MM.1S (cell line): ENCODE data around the gene FAHD2B.
"Not testable (repeated sequence)": the region's sequence is repeated elsewhere in the genome, so short reads cannot be mapped to it uniquely, and the experiment has no call there.

Source experiments
- DNase-seq: peaks from one replicate; pipeline ENCODE4 v3.0.0-alpha.2; 2015
- H2AFZ ChIP-seq: fragments of 300-600 bp; sonication (generic); 2 replicates; pipeline ENCODE4 v1.6.0; 2016; ENCODE audit warnings: antibody characterized with exemption, low read length
- H3F3A ChIP-seq: fragments of 300-600 bp; sonication (generic); 2 replicates; pipeline ENCODE4 v1.6.1; 2016; ENCODE audit warnings: mild to moderate bottlenecking, antibody characterized with exemption, low read length, moderate library complexity, mixed read lengths; ENCODE audit not compliant: insufficient read depth
- H3K27ac ChIP-seq: fragments of 300-600 bp; sonication (generic); 2 replicates; pipeline ENCODE4 v1.5.1; 2016; ENCODE audit warnings: mild to moderate bottlenecking, low read length
- H3K27me3 ChIP-seq: fragments of 300-600 bp; sonication (generic); replicated peaks from 2 replicates; pipeline ENCODE4 v1.6.0; 2016; ENCODE audit warnings: low read length; ENCODE audit not compliant: insufficient read depth
- H3K36me3 ChIP-seq: fragments of 300-600 bp; sonication (generic); replicated peaks from 2 replicates; pipeline ENCODE4 v1.6.1; 2016; ENCODE audit warnings: mild to moderate bottlenecking, low read length, mixed read lengths; ENCODE audit not compliant: insufficient read depth
- H3K4me1 ChIP-seq: fragments of 300-600 bp; sonication (generic); 2 replicates; pipeline ENCODE4 v1.6.1; 2016; ENCODE audit warnings: low read length, mixed read lengths
- H3K4me2 ChIP-seq: fragments of 300-600 bp; sonication (generic); 2 replicates; pipeline ENCODE4 v1.6.0; 2016; ENCODE audit warnings: low read depth, low read length
- H3K4me3 ChIP-seq: fragments of 300-600 bp; sonication (generic); 2 replicates; pipeline ENCODE4 v1.5.1; 2016; ENCODE audit warnings: low read length, mixed read lengths
- H3K79me2 ChIP-seq: fragments of 300-600 bp; sonication (generic); 2 replicates; pipeline ENCODE4 v1.6.1; 2016; ENCODE audit warnings: mixed run types, low read length, mixed read lengths
- H3K9ac ChIP-seq: fragments of 300-600 bp; sonication (generic); 2 replicates; pipeline ENCODE4 v1.6.1; 2016; ENCODE audit warnings: low read length, mixed read lengths
- H3K9me2 ChIP-seq: fragments of 300-600 bp; sonication (generic); replicated peaks from 2 replicates; pipeline ENCODE4 v1.6.1; 2016; ENCODE audit warnings: mild to moderate bottlenecking, low read length, mixed read lengths; ENCODE audit not compliant: insufficient read depth
- H3K9me3 ChIP-seq: fragments of 300-600 bp; sonication (generic); replicated peaks from 2 replicates; pipeline ENCODE4 v1.6.1; 2016; ENCODE audit warnings: mild to moderate bottlenecking, low read length, mixed read lengths; ENCODE audit not compliant: insufficient read depth
- H4K20me1 ChIP-seq: fragments of 300-600 bp; sonication (generic); 2 replicates; pipeline ENCODE4 v1.6.1; 2016; ENCODE audit warnings: mild to moderate bottlenecking, low read length, moderate library complexity, mixed read lengths; ENCODE audit not compliant: insufficient read depth
- EZH2 ChIP-seq: fragments of 300-600 bp; sonication (generic); optimal IDR thresholded peaks from 2 replicates; pipeline ENCODE3; 2017; ENCODE audit warnings: low read depth, mild to moderate bottlenecking, antibody characterized with exemption, low read length, mixed read lengths
- EZH2phosphoT487 ChIP-seq: fragments of 300-600 bp; sonication (generic); IDR thresholded peaks from 2 replicates; pipeline ENCODE4 v1.6.1; 2018; ENCODE audit warnings: antibody characterized with exemption, low read length
- TF ChIP-seq, protein P1 (sequence below): fragments of 300-600 bp; sonication (generic); IDR thresholded peaks from 2 replicates; pipeline ENCODE4 v1.5.1; 2016; ENCODE audit warnings: antibody characterized with exemption, low read length, mixed read lengths

Gene FAHD2B

DNA sequence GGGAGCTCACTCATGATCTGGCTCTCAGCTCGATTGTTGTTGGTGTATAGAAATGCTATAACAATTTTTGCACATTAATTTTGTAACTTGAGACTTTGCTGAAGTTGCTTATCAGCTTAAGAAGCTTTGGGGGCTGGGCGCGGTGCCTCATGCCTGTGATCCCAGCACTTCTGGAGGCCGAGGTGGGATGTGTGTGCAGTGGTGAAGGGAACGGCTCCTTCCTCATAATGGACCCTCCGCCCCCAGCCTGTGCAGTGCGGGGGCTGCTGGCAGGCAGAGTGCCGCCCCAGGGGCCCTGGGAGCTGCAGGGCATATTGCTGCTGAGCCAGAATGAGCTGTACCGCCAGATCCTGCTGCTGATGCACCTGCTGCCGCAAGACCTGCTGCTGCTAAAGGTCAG lies 13.8 kb downstream of the FAHD2B start:
- not testable (repeated sequence) for H3K4me2 ChIP-seq, H4K20me1 ChIP-seq, H3K4me3 ChIP-seq, H2AFZ ChIP-seq, H3K9me2 ChIP-seq, H3K27me3 ChIP-seq, H3F3A ChIP-seq, H3K9ac ChIP-seq, H3K36me3 ChIP-seq, H3K9me3 ChIP-seq, DNase-seq, H3K79me2 ChIP-seq, H3K27ac ChIP-seq, H3K4me1 ChIP-seq

DNA sequence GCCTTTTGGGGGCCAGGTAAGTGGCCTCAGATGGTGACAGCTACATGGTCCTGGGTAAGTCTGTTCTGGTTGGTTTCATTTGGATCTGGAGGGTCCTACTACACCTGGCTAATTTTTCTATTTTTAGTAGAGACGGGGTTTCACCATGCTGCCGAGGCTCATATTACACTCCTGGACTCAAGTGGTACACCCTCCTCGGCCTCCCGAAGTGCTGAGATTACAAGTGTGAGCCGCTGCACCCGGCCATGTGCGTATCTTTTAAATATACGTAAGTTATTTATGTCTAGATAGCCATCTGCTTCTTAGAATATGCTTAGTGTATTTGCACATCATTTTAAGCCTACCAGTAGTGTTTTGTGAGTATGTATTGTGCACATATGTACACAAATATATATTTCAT lies 17.5 kb downstream of the FAHD2B start:
- not testable (repeated sequence) for H3K79me2 ChIP-seq, H3K27ac ChIP-seq, H3K36me3 ChIP-seq, H2AFZ ChIP-seq, H4K20me1 ChIP-seq, H3K4me2 ChIP-seq, H3K27me3 ChIP-seq, H3K9me3 ChIP-seq, H3K4me3 ChIP-seq, DNase-seq, H3K4me1 ChIP-seq, H3K9ac ChIP-seq, H3F3A ChIP-seq, H3K9me2 ChIP-seq

DNA sequence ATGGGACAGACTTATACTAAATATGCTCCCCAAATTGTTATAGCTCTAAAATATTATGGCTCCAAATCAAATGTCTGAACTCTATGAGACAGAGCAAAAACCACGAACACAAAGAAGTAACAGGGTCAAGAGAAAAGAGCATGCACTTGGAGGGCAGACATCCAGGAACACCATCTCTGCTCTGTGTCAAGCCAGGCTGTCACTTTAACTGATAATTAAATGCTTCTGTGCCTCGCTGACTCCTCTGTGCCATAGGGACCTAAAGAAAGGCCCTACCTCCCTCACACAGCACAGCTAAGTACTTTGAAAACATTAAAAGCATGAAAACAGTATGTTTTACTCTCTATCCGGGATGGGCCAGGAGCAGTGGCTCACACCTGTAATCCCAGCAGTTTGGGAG lies 23.8 kb downstream of the FAHD2B start:
- not testable (repeated sequence) for DNase-seq, H3K27me3 ChIP-seq, H3K79me2 ChIP-seq, H3K4me2 ChIP-seq, H4K20me1 ChIP-seq, H3K27ac ChIP-seq, H3K9me3 ChIP-seq, H2AFZ ChIP-seq, H3K4me1 ChIP-seq, H3K9me2 ChIP-seq, H3K36me3 ChIP-seq, H3K9ac ChIP-seq, H3F3A ChIP-seq, H3K4me3 ChIP-seq

DNA sequence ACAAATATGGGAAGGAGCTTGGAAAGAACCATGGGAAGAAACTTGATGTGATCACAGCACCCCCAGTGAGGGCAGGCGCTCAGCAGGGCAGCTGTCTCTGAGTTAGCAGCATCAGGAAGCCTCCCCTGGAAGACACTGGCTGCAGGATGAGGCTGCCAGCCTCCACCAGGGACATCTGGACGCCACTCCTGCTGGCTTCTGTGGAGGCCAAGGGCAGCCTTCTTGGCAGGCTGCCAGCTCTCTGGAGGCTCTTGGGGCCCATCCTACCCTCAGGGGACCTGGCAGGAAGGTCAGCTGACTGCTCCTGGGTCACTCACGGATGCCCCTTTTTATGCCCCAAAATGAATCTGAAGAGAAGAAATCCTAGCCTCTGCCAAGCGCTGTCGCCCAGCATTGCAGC lies 26.0 kb downstream of the FAHD2B start:
- not testable (repeated sequence) for H4K20me1 ChIP-seq, H3K9me2 ChIP-seq, H3K4me3 ChIP-seq, H3K36me3 ChIP-seq, H3K27me3 ChIP-seq, H3K9ac ChIP-seq, H3K79me2 ChIP-seq, H3K4me2 ChIP-seq, H3K27ac ChIP-seq, H3K4me1 ChIP-seq, H3F3A ChIP-seq, H3K9me3 ChIP-seq, H2AFZ ChIP-seq, DNase-seq

DNA sequence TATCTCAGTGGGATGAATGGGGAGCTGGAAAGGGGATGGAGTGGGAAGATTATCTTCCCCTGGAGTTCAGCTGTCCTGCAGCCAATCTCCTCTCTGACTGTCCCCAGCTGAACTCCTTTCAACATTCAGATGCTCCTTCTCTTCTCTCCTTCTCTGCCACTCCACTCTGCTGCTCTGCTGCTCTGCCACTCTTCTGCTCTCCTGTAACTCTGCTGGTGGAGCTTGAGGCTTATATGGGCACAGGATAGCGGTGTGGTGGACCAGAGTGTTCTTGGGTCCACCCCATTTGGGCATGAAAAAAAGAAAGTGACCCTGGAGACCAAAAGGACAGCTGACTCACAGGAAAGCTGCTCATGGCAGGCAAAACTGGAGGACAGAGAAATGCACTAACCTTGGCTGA lies 26.6 kb downstream of the FAHD2B start:
- Histone ChIP-seq H3F3A (no peaks in the 10 kb centered on the region), H2AFZ (no peak overlapping the region), H3K36me3 (no peaks in the 10 kb centered on the region), H3K9ac (no peak overlapping the region), H4K20me1 (no peaks in the 10 kb centered on the region), H3K4me2 (no peak overlapping the region), H3K27me3 (no peaks in the 10 kb centered on the region), H3K4me1 (no peaks in the 10 kb centered on the region), H3K4me3 (no peak overlapping the region), H3K9me3 (no peaks in the 10 kb centered on the region), H3K9me2 (no peaks in the 10 kb centered on the region), H3K79me2 (no peaks in the 10 kb centered on the region), H3K27ac (no peak overlapping the region)
- DNase-seq, result no peak
- no peak for TF ChIP-seq EZH2phosphoT487
- TF ChIP-seq, protein P1, sequence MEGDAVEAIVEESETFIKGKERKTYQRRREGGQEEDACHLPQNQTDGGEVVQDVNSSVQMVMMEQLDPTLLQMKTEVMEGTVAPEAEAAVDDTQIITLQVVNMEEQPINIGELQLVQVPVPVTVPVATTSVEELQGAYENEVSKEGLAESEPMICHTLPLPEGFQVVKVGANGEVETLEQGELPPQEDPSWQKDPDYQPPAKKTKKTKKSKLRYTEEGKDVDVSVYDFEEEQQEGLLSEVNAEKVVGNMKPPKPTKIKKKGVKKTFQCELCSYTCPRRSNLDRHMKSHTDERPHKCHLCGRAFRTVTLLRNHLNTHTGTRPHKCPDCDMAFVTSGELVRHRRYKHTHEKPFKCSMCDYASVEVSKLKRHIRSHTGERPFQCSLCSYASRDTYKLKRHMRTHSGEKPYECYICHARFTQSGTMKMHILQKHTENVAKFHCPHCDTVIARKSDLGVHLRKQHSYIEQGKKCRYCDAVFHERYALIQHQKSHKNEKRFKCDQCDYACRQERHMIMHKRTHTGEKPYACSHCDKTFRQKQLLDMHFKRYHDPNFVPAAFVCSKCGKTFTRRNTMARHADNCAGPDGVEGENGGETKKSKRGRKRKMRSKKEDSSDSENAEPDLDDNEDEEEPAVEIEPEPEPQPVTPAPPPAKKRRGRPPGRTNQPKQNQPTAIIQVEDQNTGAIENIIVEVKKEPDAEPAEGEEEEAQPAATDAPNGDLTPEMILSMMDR, result no peak
- no peak for TF ChIP-seq EZH2
